ENCODE measurements around the gene CD160. TPM values are rescaled to one million over a fixed set of nuclear protein-coding genes. Genes with fewer than 3 reads are reported as not detected.

The CD160 gene
- total and polyA plus RNA-seq, 2 of the 13 experiments (the other 11 are each of a cell fraction or from before 2014, with no cell fraction given), result 0.09 TPM; not detected in 1

- peak; percentile 33; the same call in 1 of the 2 replicates for TF ChIP-seq ONECUT2 (CRISPR knock-in tag; IDR thresholded peaks at IDR 0.05)
- 0 out of 2 replicates have a peak, but pooled peaks have one; percentile 29 for TF ChIP-seq JUND (CRISPR knock-in tag; IDR thresholded peaks at IDR 0.05)
- TF ChIP-seq ZNF704 (CRISPR knock-in tag; IDR thresholded peaks at IDR 0.05; ENCODE audit: borderline replicate concordance), result no peak
- no peak for TF ChIP-seq XBP1 (CRISPR knock-in tag; IDR thresholded peaks at IDR 0.05)
- 0 out of 2 replicates have a peak, but pooled peaks have one; percentile 15 for TF ChIP-seq HOMEZ (CRISPR knock-in tag; IDR thresholded peaks at IDR 0.05; ENCODE audit: low read depth)
- peak; percentile 93; the same call in 1 of the 2 replicates for TF ChIP-seq ZBTB39 (CRISPR knock-in tag; IDR thresholded peaks at IDR 0.05)
- TF ChIP-seq NCOR1 (IDR thresholded peaks at IDR 0.05; ENCODE audit: borderline replicate concordance, low read length), result peak; percentile 47; the same call in 1 of the 2 replicates
- no peak for TF ChIP-seq ZNF652 (CRISPR knock-in tag; IDR thresholded peaks at IDR 0.05; ENCODE audit: borderline replicate concordance, low read depth)
- peak; percentile 62; the same call in 1 of the 2 replicates for TF ChIP-seq NCOA2 (CRISPR knock-in tag; IDR thresholded peaks at IDR 0.05)
- no peak for TF ChIP-seq NR2C2 (CRISPR knock-in tag; IDR thresholded peaks at IDR 0.05; ENCODE audit: borderline replicate concordance)
- peak in 1 of 2 experiments; percentile 41; a peak in 2 of 4 replicates for TF ChIP-seq POLR2A (IDR thresholded peaks at IDR 0.05; ENCODE audit: insufficient read depth in 1 of 2, low read depth in 2 of 2, low read length in 2 of 2)
- peak; percentile 37; the same call in 1 of the 2 replicates for TF ChIP-seq IRF2 (CRISPR knock-in tag; IDR thresholded peaks at IDR 0.05)
- TF ChIP-seq RFXAP (CRISPR knock-in tag; IDR thresholded peaks at IDR 0.05; ENCODE audit: borderline replicate concordance), result 0 out of 2 replicates have a peak, but pooled peaks have one; percentile 43
- TF ChIP-seq SMAD9 (CRISPR knock-in tag; IDR thresholded peaks at IDR 0.05), result no peak
- no peak for TF ChIP-seq FLYWCH1 (CRISPR knock-in tag; IDR thresholded peaks at IDR 0.05)
- TF ChIP-seq HOXA7 (CRISPR knock-in tag; IDR thresholded peaks at IDR 0.05), result no peak
- peak; percentile 42; the same call in 1 of the 2 replicates for TF ChIP-seq ZNF331 (CRISPR knock-in tag; IDR thresholded peaks at IDR 0.05)
- no peak for TF ChIP-seq ZSCAN29 (CRISPR knock-in tag; conservative IDR thresholded peaks at IDR 0.05)
- no peak for TF ChIP-seq GLI4 (CRISPR knock-in tag; IDR thresholded peaks at IDR 0.05; ENCODE audit: borderline replicate concordance)
- TF ChIP-seq ZNF253 (CRISPR knock-in tag; IDR thresholded peaks at IDR 0.05; ENCODE audit: borderline replicate concordance), result no peak
- no peak for TF ChIP-seq ZNF251 (CRISPR knock-in tag; IDR thresholded peaks at IDR 0.05)
- TF ChIP-seq ZNF605 (CRISPR knock-in tag; IDR thresholded peaks at IDR 0.05), result no peak
- no peak for TF ChIP-seq LRRFIP1 (CRISPR knock-in tag; conservative IDR thresholded peaks at IDR 0.05)
- no peak for TF ChIP-seq RBAK (CRISPR knock-in tag; IDR thresholded peaks at IDR 0.05)
- TF ChIP-seq GPN1 (CRISPR knock-in tag; IDR thresholded peaks at IDR 0.05; ENCODE audit: borderline replicate concordance), result no peak
Measured at GRCh38 chr1:145711213-145711651, 8.1 kb upstream of the CD160 start (continued).
